HCT116 (cell line): ENCODE data around the gene IPO13. TPM values are rescaled to one million over a fixed set of nuclear protein-coding genes. Genes with fewer than 3 reads are reported as not detected.

Source experiments
- ATAC-seq: fragments of 200-7000 bp; cut with Tn5 transposase; 2 replicates; pipeline ENCODE4 v1.9.1; 2020; ENCODE audit warnings: mild to moderate bottlenecking, moderate library complexity
- BruUV-seq: library from RNA; stranded (reverse); fragments of 400-500 nt; replicated peaks from 2 replicates; lab custom pipeline; 2021; lab: Mats Ljungman, UMichigan
- CTCF ChIA-PET: fragments of 300-600 bp; sonication (Branson Sonifier 250); formaldehyde crosslinking; loops from one replicate; lab custom pipeline; 2021; ENCODE audit warnings: antibody characterized with exemption; lab: Charles Lee
- POLR2A ChIA-PET: fragments of 300-600, 350-600 bp; sonication (Branson Sonifier 250); formaldehyde crosslinking; loops from one replicate; lab custom pipeline; 2021; ENCODE audit warnings: antibody characterized with exemption; lab: Charles Lee
- RAD21 ChIA-PET, 2 experiments: fragments of 300-600 bp; sonication (Branson Sonifier 250); formaldehyde crosslinking; loops; one replicate each; lab custom pipeline; 2023; ENCODE audit warnings: low total read pairs in 2 of 2; ENCODE audit not compliant: uncharacterized antibody in 2 of 2, unreplicated experiment in 2 of 2, low non-redundant PET in 1 of 2; lab: Charles Lee
- DNase-seq: peaks from one replicate; pipeline ENCODE4 v3.0.0-alpha.2; 2010; ENCODE audit warnings: low read depth, low spot score
- H2AFZ ChIP-seq: fragments of 200-600 bp; shearing (Covaris generic), sonication (generic); 2 replicates; pipeline ENCODE4 v1.6.1; 2017; ENCODE audit warnings: low read depth, mixed run types, mixed read lengths, antibody characterized with exemption, low read length; ENCODE audit not compliant: poor library complexity, severe bottlenecking
- H3K27ac ChIP-seq: 2 replicates; pipeline ENCODE4 v1.5.1; 2012; ENCODE audit warnings: low read depth, low read length
- H3K27me3 ChIP-seq: fragments of 200-600 bp; sonication (generic); 2 replicates; pipeline ENCODE4 v1.6.1; 2016; ENCODE audit warnings: mixed run types, low read length, mixed read lengths; ENCODE audit not compliant: insufficient read depth
- H3K36me3 ChIP-seq, 2 experiments: fragments of 200-500 bp in 1 of 2; fragments of 200-600 bp in 1 of 2; sonication (Bioruptor generic) in 1 of 2; sonication (generic) in 1 of 2; 2 replicates each; pipeline versions ENCODE4 v1.5.1 to v1.6.1; 2014 to 2016; ENCODE audit warnings: low read length in 2 of 2, inconsistent platforms in 1 of 2, mixed read lengths in 1 of 2, mixed run types in 1 of 2; ENCODE audit not compliant: insufficient read depth in 2 of 2, control insufficient read depth in 1 of 2
- H3K4me1 ChIP-seq, 2 experiments: fragments of 200-600 bp in 1 of 2; sonication (generic) in 1 of 2; 2 replicates each; pipeline versions ENCODE4 v1.5.1 to v1.6.1; 2012 to 2017; ENCODE audit warnings: low read length in 2 of 2, inconsistent platforms in 1 of 2, mild to moderate bottlenecking in 1 of 2, mixed read lengths in 1 of 2, mixed run types in 1 of 2, moderate library complexity in 1 of 2; ENCODE audit not compliant: insufficient read depth in 2 of 2, control insufficient read depth in 1 of 2
- H3K4me2 ChIP-seq: fragments of 200-600 bp; sonication (generic); 2 replicates; pipeline ENCODE4 v1.6.1; 2017; ENCODE audit warnings: mixed run types, low read length, mixed read lengths
- H3K4me3 ChIP-seq, 2 experiments: fragments of 200-600 bp in 1 of 2; sonication (generic) in 1 of 2; replicated peaks in 1 of 2; 2 replicates each; pipeline ENCODE4 v1.5.1; 2011 to 2016; ENCODE audit warnings: low read length in 2 of 2, control low read depth in 1 of 2, low read depth in 1 of 2, mild to moderate bottlenecking in 1 of 2, mixed read lengths in 1 of 2, mixed run types in 1 of 2
- H3K79me2 ChIP-seq: fragments of 200-600 bp; sonication (generic); 2 replicates; pipeline ENCODE4 v1.6.1; 2017; ENCODE audit warnings: mild to moderate bottlenecking, mixed run types, low read length, moderate library complexity, mixed read lengths; ENCODE audit not compliant: insufficient read depth
- H3K9ac ChIP-seq: fragments of 200-600 bp; sonication (generic); 2 replicates; pipeline ENCODE4 v1.6.1; 2016; ENCODE audit warnings: low read length, mixed read lengths
- H3K9me2 ChIP-seq: fragments of 200-600 bp; sonication (generic), shearing (Covaris generic); 2 replicates; pipeline ENCODE4 v1.6.1; 2017; ENCODE audit warnings: mixed run types, mild to moderate bottlenecking, moderate library complexity; ENCODE audit not compliant: insufficient read depth
- H3K9me3 ChIP-seq, 2 experiments: fragments of 200-500 bp in 1 of 2; fragments of 200-600 bp in 1 of 2; sonication (Bioruptor generic) in 1 of 2; sonication (generic) in 1 of 2; 2 replicates each; pipeline ENCODE4 v1.6.1; 2014 to 2017; ENCODE audit warnings: low read length in 2 of 2, mixed read lengths in 2 of 2, inconsistent platforms in 1 of 2, low read depth in 1 of 2, mild to moderate bottlenecking in 1 of 2, mixed run types in 1 of 2, moderate library complexity in 1 of 2; ENCODE audit not compliant: control insufficient read depth in 1 of 2, insufficient read depth in 1 of 2
- H4K20me1 ChIP-seq: fragments of 200-600 bp; sonication (generic), shearing (Covaris generic); 2 replicates; pipeline ENCODE4 v1.6.1; 2017; ENCODE audit warnings: mixed run types, mild to moderate bottlenecking, moderate library complexity; ENCODE audit not compliant: insufficient read depth
- CEBPB ChIP-seq: IDR thresholded peaks from 2 replicates; pipeline ENCODE4 v1.6.1; 2012; ENCODE audit warnings: low read depth
- EGR1 ChIP-seq: IDR thresholded peaks from 2 replicates; pipeline ENCODE4 v1.6.1; 2012; ENCODE audit warnings: low read depth
- EZH2 ChIP-seq: fragments of 200-600 bp; sonication (generic); IDR thresholded peaks from 2 replicates; pipeline ENCODE4 v1.6.1; 2017; ENCODE audit warnings: antibody characterized with exemption, mixed run types
- POLR2A ChIP-seq: IDR thresholded peaks from 2 replicates; pipeline ENCODE4 v1.7.0; 2011; ENCODE audit warnings: borderline replicate concordance; ENCODE audit not compliant: insufficient read depth, insufficient read length; ENCODE audit errors: extremely low read depth
- POLR2AphosphoS5 ChIP-seq: IDR thresholded peaks from 2 replicates; pipeline ENCODE4 v1.6.1; 2011; ENCODE audit warnings: mild to moderate bottlenecking, low read depth, low read length, moderate library complexity
- SRF ChIP-seq: IDR thresholded peaks from 2 replicates; pipeline ENCODE4 v1.6.1; 2012; ENCODE audit warnings: low read depth
- YY1 ChIP-seq: IDR thresholded peaks from 2 replicates; pipeline ENCODE4 v1.6.1; 2011; ENCODE audit warnings: low read length, low read depth, moderate library complexity, mild to moderate bottlenecking; ENCODE audit not compliant: insufficient replicate concordance; ENCODE audit errors: extremely low read depth
- ZNF274 ChIP-seq: fragments of 200-500 bp; sonication (Bioruptor generic); IDR thresholded peaks from 2 replicates; pipeline ENCODE4 v1.6.1; 2014; ENCODE audit warnings: mild to moderate bottlenecking, low read depth, low read length, inconsistent platforms
- intact Hi-C: fragments of 100-400 bp; cut with micrococcal nuclease; formaldehyde crosslinking; loops from 2 replicates; pipeline ENCODE4 v1.10.0; 2022
- total RNA-seq: library from RNA; stranded (reverse); gene quantifications from one replicate; pipeline ENCODE4 v1.2.1, GENCODE V29; 2021; ENCODE audit not compliant: unreplicated experiment
- TF ChIP-seq, protein P1 (sequence below): IDR thresholded peaks from 2 replicates; pipeline ENCODE4 v1.6.1; 2012

Gene IPO13
- total RNA-seq, 1 experiment from 2014 or later = 18.7 TPM

DNA sequence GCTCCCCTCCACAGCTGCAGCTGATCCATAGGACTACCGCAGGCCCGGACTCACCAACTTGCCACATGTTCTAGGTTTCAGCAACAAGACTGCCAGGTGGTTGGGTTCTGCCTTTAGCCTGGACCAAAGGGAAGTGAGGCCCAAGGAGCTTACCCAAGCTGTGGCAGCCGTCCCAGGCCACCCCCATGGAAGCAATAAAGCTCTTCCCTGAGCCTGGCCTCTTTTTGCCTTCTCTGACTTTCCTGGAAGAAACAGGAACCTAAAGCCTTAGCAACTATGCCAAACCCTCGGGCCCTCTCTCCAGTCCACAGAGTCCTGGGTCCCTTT lies 15.8 kb upstream of the IPO13 start:
- Histone ChIP-seq H3K9me2 (no peaks in the 10 kb centered on the region), H4K20me1 (no peaks in the 10 kb centered on the region)
- CTCF ChIA-PET = interaction anchor here (0.8 to 12.2 kb wide), 16 partner anchors 8 to 704 kb away, joined by 3 to 479 read pairs (median 4); partner anchors contain the start of genes IPO13, KDM4A and PTPRF
- TF ChIP-seq EGR1 (no peak), ZNF274 (no peak), SRF (no peak), EZH2 (no peak), POLR2A (no peak), POLR2AphosphoS5 (no peak; the same call in 1 of the 2 replicates), CEBPB (no peak), YY1 (no peak)
- TF ChIP-seq, protein P1, sequence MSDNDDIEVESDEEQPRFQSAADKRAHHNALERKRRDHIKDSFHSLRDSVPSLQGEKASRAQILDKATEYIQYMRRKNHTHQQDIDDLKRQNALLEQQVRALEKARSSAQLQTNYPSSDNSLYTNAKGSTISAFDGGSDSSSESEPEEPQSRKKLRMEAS = no peak
- TF ChIP-seq, all 23 proteins: peak for 0
- POLR2A ChIA-PET = interaction anchor here (0.8 to 3.5 kb wide), 5 partner anchors 15 to 572 kb away, joined by 3 to 22 read pairs (median 5); partner anchors contain the start of gene CDC20
- RAD21 ChIA-PET = interaction anchor here (1.0 to 3.5 kb wide), 2 partner anchors 167 to 168 kb away, joined by 4 to 21 read pairs; no protein-coding TSS in a partner anchor
- Histone ChIP-seq H3K36me3 (no peaks in the 10 kb centered on the region), H3K4me1 (peaks cover 37 to 94% of the 10 kb centered on the region in 2 experiments), H3K27ac (no peak overlapping the region), H2AFZ (no peak overlapping the region), H3K4me3 (no peak overlapping the region), H3K27me3 (no peaks in the 10 kb centered on the region), H3K9ac (peak overlapping the region; percentile 42), H3K9me3 (no peaks in the 10 kb centered on the region), H3K4me2 (peak overlapping the region; percentile 75), H3K79me2 (peaks cover 9% of the 10 kb centered on the region; the same call in 1 of the 2 replicates)
- intact Hi-C loops = loop anchor here (1.0 to 5.0 kb wide), 4 partner anchors 94 to 404 kb away; no protein-coding TSS in a partner anchor
- DNase-seq (no peak), ATAC-seq (no peak)
- no TSS peak for BruUV-seq
